A673 (cell line): ENCODE results near the gene CTNNA2. TPM values are rescaled to one million over a fixed set of nuclear protein-coding genes. Genes with fewer than 3 reads are reported as not detected.

Experiments used
- BruUV-seq: library from RNA; stranded (reverse); fragments of 400-500 nt; replicated peaks from 2 replicates; lab custom pipeline; 2021; lab: Mats Ljungman, UMichigan
- CTCF ChIA-PET: fragments of 300-600 bp; sonication (Branson Sonifier 250); formaldehyde crosslinking; loops from one replicate; lab custom pipeline; 2022; ENCODE audit warnings: antibody characterized with exemption; lab: Charles Lee
- POLR2A ChIA-PET: fragments of 300-600 bp; sonication (Branson Sonifier 250); formaldehyde crosslinking; loops from one replicate; lab custom pipeline; 2022; ENCODE audit warnings: antibody characterized with exemption; ENCODE audit not compliant: low non-redundant PET; lab: Charles Lee
- DNase-seq: peaks from one replicate; pipeline ENCODE4 v3.0.0-alpha.2; 2015; ENCODE audit warnings: low spot score
- H3K27ac ChIP-seq: fragments of 200-600 bp; sonication (generic); 2 replicates; pipeline ENCODE4 v1.5.1; 2016; ENCODE audit warnings: mixed run types, low read depth, mild to moderate bottlenecking, mixed read lengths, antibody characterized with exemption, low read length; ENCODE audit not compliant: poor library complexity, severe bottlenecking
- H3K27me3 ChIP-seq: fragments of 200-600 bp; sonication (generic); replicated peaks from 2 replicates; pipeline ENCODE4 v1.6.1; 2017; ENCODE audit warnings: mixed run types, low read depth, mild to moderate bottlenecking, mixed read lengths, antibody characterized with exemption, low read length; ENCODE audit not compliant: insufficient read depth, poor library complexity
- H3K36me3 ChIP-seq: fragments of 200-600 bp; sonication (generic); 2 replicates; pipeline ENCODE4 v1.6.1; 2016; ENCODE audit warnings: mixed run types, mild to moderate bottlenecking, mixed read lengths, antibody characterized with exemption, low read length; ENCODE audit not compliant: insufficient read depth, poor library complexity, severe bottlenecking
- H3K4me1 ChIP-seq: fragments of 200-600 bp; sonication (generic); 2 replicates; pipeline ENCODE4 v1.6.1; 2017; ENCODE audit warnings: mixed run types, mild to moderate bottlenecking, mixed read lengths, antibody characterized with exemption, low read length; ENCODE audit not compliant: insufficient read depth, poor library complexity, severe bottlenecking
- H3K4me3 ChIP-seq: fragments of 200-600 bp; sonication (generic); 2 replicates; pipeline ENCODE4 v1.5.1; 2016; ENCODE audit warnings: low read depth, mixed run types, mild to moderate bottlenecking, mixed read lengths, low read length; ENCODE audit not compliant: poor library complexity, severe bottlenecking
- H3K9me3 ChIP-seq: fragments of 200-600 bp; sonication (generic); 2 replicates; pipeline ENCODE4 v1.6.1; 2016; ENCODE audit warnings: mixed run types, low read depth, mild to moderate bottlenecking, mixed read lengths, antibody characterized with exemption, low read length; ENCODE audit not compliant: poor library complexity, severe bottlenecking
- CTCF ChIP-seq: fragments of 300-800, 200-600 bp; sonication (generic); conservative IDR thresholded peaks from 2 replicates; pipeline ENCODE4 v1.5.1; 2017; ENCODE audit warnings: low read depth, mild to moderate bottlenecking, antibody characterized with exemption, low read length, moderate library complexity, mixed read lengths
- EZH2 ChIP-seq: fragments of 200-600 bp; sonication (generic); IDR thresholded peaks from 2 replicates; pipeline ENCODE4 v1.6.1; 2017; ENCODE audit warnings: borderline replicate concordance, low read depth, mild to moderate bottlenecking, mixed read lengths, antibody characterized with exemption, low read length; ENCODE audit not compliant: poor library complexity, severe bottlenecking
- intact Hi-C: fragments of 100-400 bp; cut with micrococcal nuclease; formaldehyde crosslinking; loops from one replicate; pipeline ENCODE4 v1.10.0; 2022; ENCODE audit not compliant: unreplicated experiment
- total RNA-seq: library from RNA; stranded (reverse); gene quantifications from 2 replicates; pipeline ENCODE4 v1.2.3, GENCODE V29; 2021

The CTNNA2 gene
- total RNA-seq, 1 experiment from 2014 or later, result not detected

GRCh38 chr2:79750321-79750720 is 237.5 kb downstream of the CTNNA2 start:
- CTCF ChIA-PET, result no interaction called here
- intact Hi-C loops, result no loop called here

GRCh38 chr2:79757526-79757925 is 244.7 kb downstream of the CTNNA2 start:
- Histone ChIP-seq H3K36me3 (no peaks in the 10 kb centered on the region), H3K4me3 (no peak overlapping the region), H3K27ac (no peak overlapping the region), H3K9me3 (no peaks in the 10 kb centered on the region), H3K27me3 (peaks cover 19% of the 10 kb centered on the region), H3K4me1 (no peaks in the 10 kb centered on the region)
- CTCF ChIA-PET, result no interaction called here
- TF ChIP-seq CTCF (no peak), EZH2 (no peak)
- intact Hi-C loops, result no loop called here
- POLR2A ChIA-PET, result no interaction called here
- BruUV-seq, result no TSS peak
- no peak for DNase-seq

More at GRCh38 chr2:79750321-79750720, 237.5 kb downstream of the CTNNA2 start:
- Histone ChIP-seq H3K4me1 (no peaks in the 10 kb centered on the region), H3K36me3 (no peaks in the 10 kb centered on the region), H3K4me3 (no peak overlapping the region), H3K27me3 (no peaks in the 10 kb centered on the region), H3K9me3 (no peaks in the 10 kb centered on the region), H3K27ac (no peak overlapping the region)
- POLR2A ChIA-PET, result no interaction called here
- BruUV-seq, result no TSS peak
- DNase-seq, result no peak
- no peak for TF ChIP-seq CTCF

DNA sequence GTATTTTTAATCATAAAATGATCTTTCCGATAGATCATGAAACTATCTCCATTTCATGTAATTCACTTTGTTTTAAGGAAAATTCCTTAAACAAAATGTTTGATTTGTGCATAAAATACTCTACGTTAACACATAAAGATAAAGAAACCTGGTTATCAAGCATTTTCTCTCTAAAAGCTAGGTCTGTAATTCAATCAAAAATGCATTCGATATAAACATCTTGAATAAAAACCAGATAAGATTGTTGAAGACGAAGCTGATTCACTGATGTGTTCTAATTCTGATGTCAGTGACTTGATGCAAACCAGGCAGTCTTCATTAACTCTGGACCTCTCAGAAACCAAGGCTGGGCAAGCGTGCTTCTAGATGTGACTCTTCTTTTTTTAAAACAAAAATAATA is 245.2 kb downstream of the CTNNA2 start:
- BruUV-seq, result no TSS peak
- POLR2A ChIA-PET, result no interaction called here
- Histone ChIP-seq H3K4me3 (no peak overlapping the region), H3K27me3 (peaks cover 24% of the 10 kb centered on the region), H3K36me3 (no peaks in the 10 kb centered on the region), H3K9me3 (no peaks in the 10 kb centered on the region), H3K27ac (no peak overlapping the region), H3K4me1 (no peaks in the 10 kb centered on the region)
- TF ChIP-seq EZH2, result no peak
- no peak for TF ChIP-seq CTCF
- intact Hi-C loops, result no loop called here
- CTCF ChIA-PET, result no interaction called here
- no peak for DNase-seq
